ENCODE measurements around the gene TRNT1. TPM values are rescaled to one million over a fixed set of nuclear protein-coding genes. Genes with fewer than 3 reads are reported as not detected.

The TRNT1 gene
- total and polyA plus RNA-seq, 2 of the 8 experiments (the other 6 are each of a cell fraction or from before 2014, with no cell fraction given) = 7.2 to 33.1 TPM

DNA sequence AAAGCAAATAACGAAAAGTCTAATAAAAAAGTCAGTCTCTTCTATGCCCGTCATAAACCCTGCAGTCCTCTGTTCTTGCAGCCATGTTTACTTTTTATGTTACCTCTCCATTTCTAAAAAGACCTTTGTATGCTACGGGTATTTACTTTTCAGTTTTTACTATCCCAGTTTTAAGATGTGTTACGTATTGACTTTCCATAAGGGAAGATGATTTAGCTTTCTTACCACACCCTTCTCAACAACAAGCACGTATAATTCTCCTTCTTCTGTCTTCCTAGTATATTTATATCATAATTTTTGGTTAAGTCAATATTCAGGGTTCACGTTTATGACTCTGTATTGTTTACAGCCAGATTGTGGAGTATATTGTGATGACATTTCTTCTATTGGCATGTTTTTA lies 10.8 kb downstream of the TRNT1 start:
- Histone ChIP-seq H2BK120ac (replicated peaks; ENCODE audit: low read depth, low read length) (no peak overlapping the region), H2BK5ac (ENCODE audit: low read depth, low read length) (no peak overlapping the region), H4K5ac (ENCODE audit: insufficient read length, low read depth, low read length) (no peak overlapping the region), H3K27me3 (replicated peaks in 1 of 4; ENCODE audit: control insufficient read depth in 3 of 4, extremely low read depth in 1 of 4, insufficient read depth in 3 of 4, low read length in 3 of 4) (no peaks in the 10 kb centered on the region), H3K4me3 (ENCODE audit: extremely low read depth in 1 of 4, insufficient read depth in 2 of 4, low read depth in 3 of 4, low read length in 4 of 4) (no peak overlapping the region), H4K8ac (ENCODE audit: extremely low read depth, insufficient read depth, low read length) (no peak overlapping the region), H2AFZ (ENCODE audit: low read length) (no peak overlapping the region), H3K27ac (ENCODE audit: low read depth, low read length) (no peak overlapping the region), H3K4me1 (replicated peaks in 1 of 4; ENCODE audit: control insufficient read depth in 3 of 4, insufficient read depth in 4 of 4, low read length in 3 of 4) (no peaks in the 10 kb centered on the region), H3K4me2 (ENCODE audit: insufficient read depth in 1 of 2, low read depth in 2 of 2, low read length in 2 of 2) (no peak overlapping the region), H4K20me1 (replicated peaks in 1 of 2; ENCODE audit: control insufficient read depth in 1 of 2, insufficient read depth in 2 of 2, low read length in 2 of 2) (peaks cover 0 to 12% of the 10 kb centered on the region in 2 experiments), H4K91ac (replicated peaks; ENCODE audit: insufficient read length, low read length) (no peak overlapping the region), H2BK12ac (ENCODE audit: low read depth, low read length) (no peak overlapping the region), H3K79me2 (ENCODE audit: control insufficient read depth in 1 of 2, insufficient read depth in 2 of 2, low read length in 2 of 2) (peaks cover 12 to 47% of the 10 kb centered on the region in 2 experiments), H3K56ac (replicated peaks; ENCODE audit: insufficient read length, low read depth, low read length) (no peak overlapping the region), H3K79me1 (ENCODE audit: low read depth, low read length) (peaks cover 11% of the 10 kb centered on the region), H3K9ac (replicated peaks in 1 of 4; ENCODE audit: extremely low read depth in 1 of 4, low read depth in 3 of 4, low read length in 3 of 4) (no peak overlapping the region), H3K23me2 (ENCODE audit: low read depth, low read length) (no peaks in the 10 kb centered on the region), H3K4ac (replicated peaks; ENCODE audit: insufficient read length, low read depth, low read length) (no peak overlapping the region), H3K23ac (ENCODE audit: insufficient read length) (no peak overlapping the region), H2BK15ac (ENCODE audit: low read length) (no peak overlapping the region), H3K14ac (ENCODE audit: insufficient read length) (no peak overlapping the region), H3K9me3 (ENCODE audit: insufficient read depth in 2 of 2, low read depth in 1 of 2, low read length in 1 of 2) (no peaks in the 10 kb centered on the region), H3K36me3 (ENCODE audit: control insufficient read depth in 2 of 4, insufficient read depth in 4 of 4, low read length in 3 of 4) (peaks cover 6 to 64% (median 32%) of the 10 kb centered on the region in 4 experiments), H3K18ac (ENCODE audit: extremely low read depth, low read length) (no peak overlapping the region), H2AK5ac (ENCODE audit: low read depth, low read length) (no peak overlapping the region), H2BK20ac (ENCODE audit: low read length) (no peak overlapping the region)
- POLR2A ChIA-PET (ENCODE audit: partially characterized antibody) = interaction anchor here (1.3 kb wide), 1 partner anchor 8 kb away, joined by 4 read pairs; no protein-coding TSS in a partner anchor
- FAIRE-seq (no peak), DNase-seq (ENCODE audit: low read depth in 1 of 2, low spot score in 2 of 2) (no peak)
- 94% methylated on average over 6 of the region's 6 CpGs; no CpG with 5 or more reads in 1 of the 2 experiments for WGBS, 2 experiments (ENCODE audit: extremely low coverage in 1 of 2, insufficient coverage in 1 of 2, insufficient read length in 1 of 2, insufficient replicate concordance in 2 of 2, low coverage in 1 of 2, low lambda C conversion rate in 2 of 2, missing lambda C conversion rate in 1 of 2)
- CTCF ChIA-PET (ENCODE audit: partially characterized antibody) = no interaction called here
- TF ChIP-seq TAF1 (IDR thresholded peaks at IDR 0.05; ENCODE audit: low read depth, low read length) (no peak), KDM1A (IDR thresholded peaks at IDR 0.05; ENCODE audit: borderline replicate concordance, low read length) (no peak), YY1 (IDR thresholded peaks at IDR 0.05; ENCODE audit: low read depth, low read length) (no peak), RXRA (IDR thresholded peaks at IDR 0.05; ENCODE audit: insufficient read depth, low read depth, low read length) (no peak), PHF8 (conservative IDR thresholded peaks at IDR 0.05; ENCODE audit: low read depth, low read length) (no peak), CBX5 (IDR thresholded peaks at IDR 0.05; ENCODE audit: low read depth, low read length) (no peak), RAD21 (IDR thresholded peaks at IDR 0.05 in 1 of 2, conservative IDR thresholded peaks at IDR 0.05 in 1 of 2; ENCODE audit: low read depth in 2 of 2, low read length in 2 of 2) (no peak), KDM5A (IDR thresholded peaks at IDR 0.05; ENCODE audit: low read length) (no peak), SIRT6 (IDR thresholded peaks at IDR 0.05; ENCODE audit: low read length) (no peak), POU5F1 (IDR thresholded peaks at IDR 0.05; ENCODE audit: low read depth, low read length) (no peak), BACH1 (IDR thresholded peaks at IDR 0.05; ENCODE audit: low read length) (no peak)
- TF ChIP-seq, protein P1, sequence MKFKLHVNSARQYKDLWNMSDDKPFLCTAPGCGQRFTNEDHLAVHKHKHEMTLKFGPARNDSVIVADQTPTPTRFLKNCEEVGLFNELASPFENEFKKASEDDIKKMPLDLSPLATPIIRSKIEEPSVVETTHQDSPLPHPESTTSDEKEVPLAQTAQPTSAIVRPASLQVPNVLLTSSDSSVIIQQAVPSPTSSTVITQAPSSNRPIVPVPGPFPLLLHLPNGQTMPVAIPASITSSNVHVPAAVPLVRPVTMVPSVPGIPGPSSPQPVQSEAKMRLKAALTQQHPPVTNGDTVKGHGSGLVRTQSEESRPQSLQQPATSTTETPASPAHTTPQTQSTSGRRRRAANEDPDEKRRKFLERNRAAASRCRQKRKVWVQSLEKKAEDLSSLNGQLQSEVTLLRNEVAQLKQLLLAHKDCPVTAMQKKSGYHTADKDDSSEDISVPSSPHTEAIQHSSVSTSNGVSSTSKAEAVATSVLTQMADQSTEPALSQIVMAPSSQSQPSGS (IDR thresholded peaks at IDR 0.05; ENCODE audit: low read length) = no peak
- TF ChIP-seq, protein P2, sequence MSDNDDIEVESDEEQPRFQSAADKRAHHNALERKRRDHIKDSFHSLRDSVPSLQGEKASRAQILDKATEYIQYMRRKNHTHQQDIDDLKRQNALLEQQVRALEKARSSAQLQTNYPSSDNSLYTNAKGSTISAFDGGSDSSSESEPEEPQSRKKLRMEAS (IDR thresholded peaks at IDR 0.05) = no peak
